Keratinocyte (primary cell): ENCODE measurements around the gene KIAA0040. TPM values are rescaled to one million over a fixed set of nuclear protein-coding genes. Genes with fewer than 3 reads are reported as not detected.

Experiments
- DNase-seq: peaks from one replicate; pipeline ENCODE4 v3.0.0-alpha.2; 2011; ENCODE audit warnings: low read depth, missing footprints, low spot score
- FAIRE-seq: peaks from 2 replicates; lab custom pipeline; 2011; peaks lifted over from hg19 to GRCh38; lab: Jason Lieb, UNC
- H2AFZ ChIP-seq: 2 replicates; pipeline ENCODE4 v1.6.0; 2012; ENCODE audit warnings: low read length, control low read depth, inconsistent platforms; ENCODE audit not compliant: control insufficient read depth
- H3K27ac ChIP-seq: 2 replicates; pipeline ENCODE4 v1.5.1; 2011; ENCODE audit warnings: low read length; ENCODE audit not compliant: control insufficient read depth, insufficient read depth
- H3K27me3 ChIP-seq: 3 replicates; pipeline ENCODE4 v1.6.0; 2011; ENCODE audit warnings: low read length; ENCODE audit not compliant: control insufficient read depth, insufficient read depth; ENCODE audit errors: extremely low read depth
- H3K36me3 ChIP-seq, 2 experiments: 2 replicates in 1 of 2; 3 replicates in 1 of 2; pipeline ENCODE4 v1.5.1; 2011; ENCODE audit warnings: low read length in 2 of 2, mild to moderate bottlenecking in 1 of 2; ENCODE audit not compliant: control insufficient read depth in 2 of 2, insufficient read depth in 2 of 2; ENCODE audit errors: extremely low read depth in 1 of 2
- H3K4me1 ChIP-seq: 3 replicates; pipeline ENCODE4 v1.5.1; 2011; ENCODE audit warnings: low read length; ENCODE audit not compliant: control insufficient read depth, insufficient read depth; ENCODE audit errors: extremely low read depth
- H3K4me2 ChIP-seq: 3 replicates; pipeline ENCODE4 v1.6.0; 2011; ENCODE audit warnings: low read depth, low read length; ENCODE audit not compliant: control insufficient read depth, insufficient read depth; ENCODE audit errors: extremely low read depth
- H3K4me3 ChIP-seq, 3 experiments: fragments of 200-600 bp in 1 of 3; sonication (generic) in 1 of 3; 2 replicates in 2 of 3; 3 replicates in 1 of 3; pipeline ENCODE4 v1.5.1; 2011 to 2016; ENCODE audit warnings: low read length in 3 of 3, mild to moderate bottlenecking in 3 of 3, control low read depth in 2 of 3, inconsistent platforms in 1 of 3, low read depth in 1 of 3, mixed read lengths in 1 of 3, mixed run types in 1 of 3, moderate library complexity in 1 of 3; ENCODE audit not compliant: control insufficient read depth in 2 of 3, insufficient read depth in 2 of 3; ENCODE audit errors: extremely low read depth in 1 of 3
- H3K79me2 ChIP-seq: 2 replicates; pipeline ENCODE4 v1.6.0; 2012; ENCODE audit warnings: low read length; ENCODE audit not compliant: control insufficient read depth, insufficient read depth
- H3K9ac ChIP-seq: 3 replicates; pipeline ENCODE4 v1.6.0; 2011; ENCODE audit warnings: low read length; ENCODE audit not compliant: control insufficient read depth, insufficient read depth; ENCODE audit errors: extremely low read depth
- H3K9me1 ChIP-seq: 3 replicates; pipeline ENCODE4 v1.6.0; 2011; ENCODE audit warnings: low read length; ENCODE audit not compliant: control insufficient read depth, insufficient read depth; ENCODE audit errors: extremely low read depth
- H3K9me3 ChIP-seq: 2 replicates; pipeline ENCODE4 v1.5.1; 2012; ENCODE audit warnings: low read depth, low read length; ENCODE audit not compliant: control insufficient read depth
- H4K20me1 ChIP-seq: 3 replicates; pipeline ENCODE4 v1.6.0; 2011; ENCODE audit warnings: low read length; ENCODE audit not compliant: control insufficient read depth, insufficient read depth; ENCODE audit errors: extremely low read depth
- CTCF ChIP-seq, 3 experiments: IDR thresholded peaks in 1 of 3; conservative IDR thresholded peaks in 1 of 3; optimal IDR thresholded peaks in 1 of 3; 2 replicates in 2 of 3; 3 replicates in 1 of 3; pipeline versions ENCODE3 to v1.5.1; 2011; ENCODE audit warnings: low read length in 3 of 3, mild to moderate bottlenecking in 3 of 3, moderate library complexity in 2 of 3, control low read depth in 1 of 3, inconsistent platforms in 1 of 3; ENCODE audit not compliant: insufficient read depth in 2 of 3; ENCODE audit errors: extremely low read depth in 1 of 3
- EZH2 ChIP-seq: IDR thresholded peaks from one replicate; pipeline ENCODE4 v1.6.1; 2012; ENCODE audit warnings: inconsistent platforms, mild to moderate bottlenecking, low read length, moderate library complexity
- dilution Hi-C: fragments of 300-500 bp; cut with MboI; formaldehyde crosslinking; loops from one replicate; pipeline ENCODE4 v1.7.0; 2020; ENCODE audit warnings: low sequenced_read_pairs; ENCODE audit not compliant: extremely low pct_ligation_motif_present
- polyA plus RNA-seq, 5 experiments: library from polyadenylated mRNA; depleted of rRNA in 3 of 5; stranded (reverse) in 3 of 5; stranded (forward) in 1 of 5; unstranded in 1 of 5; fragments of >200 nt; gene quantifications; 1 replicate in 1 of 5; 2 replicates in 3 of 5; 3 replicates in 1 of 5; pipeline versions ENCODE4 v1.2.1 to v1.2.3, GENCODE V29; 2011 to 2012; ENCODE audit warnings: missing spikeins in 2 of 5, low read depth in 1 of 5, low replicate concordance in 1 of 5

KIAA0040 gene
- polyA plus RNA-seq, 1 donor (not counting 4 experiments of a cell fraction or from before 2014, with no cell fraction given) = 57.9 TPM

- Histone ChIP-seq H3K4me2 (peak overlapping the region; percentile 29), H3K4me1 (peaks cover 34% of the 10 kb centered on the region), H4K20me1 (no peaks in the 10 kb centered on the region), H3K36me3 (peaks cover 24 to 51% of the 10 kb centered on the region in 2 experiments), H3K27ac (peak overlapping the region; percentile 48), H3K4me3 (no peak overlapping the region), H3K9ac (no peak overlapping the region), H3K79me2 (peaks cover 60% of the 10 kb centered on the region), H3K27me3 (no peaks in the 10 kb centered on the region), H2AFZ (no peak overlapping the region), H3K9me1 (no peaks in the 10 kb centered on the region), H3K9me3 (no peaks in the 10 kb centered on the region)
- FAIRE-seq (peak; percentile 88), DNase-seq (no peak)
- TF ChIP-seq EZH2 (no peak), CTCF (optimal IDR thresholded peaks at IDR 0.05 in 1 of 3, IDR thresholded peaks at IDR 0.05 in 1 of 3, conservative IDR thresholded peaks at IDR 0.05 in 1 of 3; ENCODE audit: extremely low read depth in 1 of 3, insufficient read depth in 2 of 3, low read length in 3 of 3) (no peak)
- dilution Hi-C loops = no loop called here
Observed at GRCh38 chr1:175169286-175170018, 23.1 kb downstream of the KIAA0040 start.

GRCh38 chr1:175168782-175169181 is 23.8 kb downstream of the KIAA0040 start:
- Histone ChIP-seq H3K79me2 (peaks cover 55% of the 10 kb centered on the region), H4K20me1 (no peaks in the 10 kb centered on the region), H3K36me3 (peaks cover 24 to 54% of the 10 kb centered on the region in 2 experiments), H3K4me1 (peaks cover 28% of the 10 kb centered on the region), H3K4me3 (no peak overlapping the region), H3K9me1 (no peaks in the 10 kb centered on the region), H2AFZ (no peak overlapping the region), H3K4me2 (no peak overlapping the region), H3K9me3 (no peaks in the 10 kb centered on the region), H3K27ac (peak overlapping the region; percentile 48), H3K27me3 (no peaks in the 10 kb centered on the region), H3K9ac (no peak overlapping the region)
- dilution Hi-C loops = no loop called here
- FAIRE-seq (no peak), DNase-seq (no peak)
- TF ChIP-seq EZH2 = no peak
- no peak for TF ChIP-seq CTCF (optimal IDR thresholded peaks at IDR 0.05 in 1 of 3, IDR thresholded peaks at IDR 0.05 in 1 of 3, conservative IDR thresholded peaks at IDR 0.05 in 1 of 3; ENCODE audit: extremely low read depth in 1 of 3, insufficient read depth in 2 of 3, low read length in 3 of 3)
